ENCODE measurements around the gene ATP11B. TPM values are rescaled to one million over a fixed set of nuclear protein-coding genes. Genes with fewer than 3 reads are reported as not detected.

ATP11B gene
- total RNA-seq, 4 donors from 2014 or later: 53.1 to 69.9 (median 61.1) TPM

- no peak overlapping the region for H3K4me3 ChIP-seq (replicated peaks in 1 of 3)
- no peak for DNase-seq
- no peak for TF ChIP-seq POLR2A (IDR thresholded peaks at IDR 0.05)
- TF ChIP-seq CTCF (IDR thresholded peaks at IDR 0.05): no peak
- peaks cover 0 to 2% of the 10 kb centered on the region in 2 donors for H3K36me3 ChIP-seq
- H3K9me3 ChIP-seq: no peaks in the 10 kb centered on the region
- H3K4me1 ChIP-seq: no peaks in the 10 kb centered on the region
- intact Hi-C loops (cut with DNase I): no loop called here
- no peaks in the 10 kb centered on the region for H3K27me3 ChIP-seq
- WGBS, 2 donors: 93 to 96% methylated on average over 4 of the region's 4 CpGs
- H3K27ac ChIP-seq: no peak overlapping the region
Observed at GRCh38 chr3:182829761-182830405, 36.6 kb downstream of the ATP11B start.

- H3K4me3 ChIP-seq (replicated peaks in 1 of 3): no peak overlapping the region
- H3K4me1 ChIP-seq: no peaks in the 10 kb centered on the region
- H3K27me3 ChIP-seq: no peaks in the 10 kb centered on the region
- no peak for DNase-seq
- no peaks in the 10 kb centered on the region for H3K9me3 ChIP-seq
- H3K36me3 ChIP-seq: no peaks in the 10 kb centered on the region
- TF ChIP-seq CTCF (IDR thresholded peaks at IDR 0.05) (peak in 3 of 6 experiments; percentile 33 to 44 (median 37)), POLR2A (IDR thresholded peaks at IDR 0.05) (no peak)
- H3K27ac ChIP-seq: no peak overlapping the region
- 45 to 52% methylated on average over 3 of the region's 3 CpGs for WGBS, 2 donors
- intact Hi-C loops (cut with DNase I): loop anchor here (5.0 kb wide), 1 partner anchor 126 kb away; no protein-coding TSS in a partner anchor
Observed at GRCh38 chr3:182837855-182838454, 44.7 kb downstream of the ATP11B start.

- Histone ChIP-seq H3K9me3 (no peaks in the 10 kb centered on the region), H3K4me3 (replicated peaks in 1 of 3) (no peak overlapping the region), H3K36me3 (peaks cover 4 to 9% of the 10 kb centered on the region in 2 donors), H3K4me1 (no peaks in the 10 kb centered on the region), H3K27ac (no peak overlapping the region), H3K27me3 (no peaks in the 10 kb centered on the region)
- intact Hi-C loops (cut with DNase I): no loop called here
- TF ChIP-seq CTCF (IDR thresholded peaks at IDR 0.05): no peak
- no peak for TF ChIP-seq POLR2A (IDR thresholded peaks at IDR 0.05)
- WGBS, 2 donors: 90 to 92% methylated on average over 4 of the region's 4 CpGs
- no peak for DNase-seq
Observed at GRCh38 chr3:182843478-182843877, 50.2 kb downstream of the ATP11B start.

GRCh38 chr3:182848906-182849305 lies 55.6 kb downstream of the ATP11B start:
- H3K4me3 ChIP-seq (replicated peaks in 1 of 3): no peak overlapping the region
- H3K4me1 ChIP-seq: no peaks in the 10 kb centered on the region
- H3K9me3 ChIP-seq: no peaks in the 10 kb centered on the region
- no peaks in the 10 kb centered on the region for H3K27me3 ChIP-seq
- no peak for TF ChIP-seq POLR2A (IDR thresholded peaks at IDR 0.05)
- TF ChIP-seq CTCF (IDR thresholded peaks at IDR 0.05): no peak
- H3K36me3 ChIP-seq: peaks cover 15 to 17% of the 10 kb centered on the region in 2 donors
- intact Hi-C loops (cut with DNase I): no loop called here
- DNase-seq: no peak
- H3K27ac ChIP-seq: no peak overlapping the region

- TF ChIP-seq CTCF (IDR thresholded peaks at IDR 0.05): no peak
- no peak for TF ChIP-seq POLR2A (IDR thresholded peaks at IDR 0.05)
- DNase-seq: no peak
- Histone ChIP-seq H3K9me3 (no peaks in the 10 kb centered on the region), H3K4me1 (no peaks in the 10 kb centered on the region), H3K27me3 (no peaks in the 10 kb centered on the region), H3K4me3 (replicated peaks in 1 of 3) (no peak overlapping the region), H3K36me3 (peaks cover 5% of the 10 kb centered on the region in 2 donors), H3K27ac (no peak overlapping the region)
- intact Hi-C loops (cut with DNase I): no loop called here
Observed at GRCh38 chr3:182855076-182855475, 61.8 kb downstream of the ATP11B start.

Data from thyroid gland (tissue), 4 donors.